ENCODE results near the gene ATG4C. TPM values are rescaled to one million over a fixed set of nuclear protein-coding genes. Genes with fewer than 3 reads are reported as not detected.

Gene ATG4C
- total RNA-seq, 1 experiment from 2014 or later = 3.7 TPM

GRCh38 chr1:62903982-62904855, 120.3 kb downstream of the ATG4C start:
- no peak for DNase-seq (ENCODE audit: low spot score)

- DNase-seq (ENCODE audit: low spot score) = no peak
Observed at GRCh38 chr1:62904856-62905225, 120.9 kb downstream of the ATG4C start.

DNA sequence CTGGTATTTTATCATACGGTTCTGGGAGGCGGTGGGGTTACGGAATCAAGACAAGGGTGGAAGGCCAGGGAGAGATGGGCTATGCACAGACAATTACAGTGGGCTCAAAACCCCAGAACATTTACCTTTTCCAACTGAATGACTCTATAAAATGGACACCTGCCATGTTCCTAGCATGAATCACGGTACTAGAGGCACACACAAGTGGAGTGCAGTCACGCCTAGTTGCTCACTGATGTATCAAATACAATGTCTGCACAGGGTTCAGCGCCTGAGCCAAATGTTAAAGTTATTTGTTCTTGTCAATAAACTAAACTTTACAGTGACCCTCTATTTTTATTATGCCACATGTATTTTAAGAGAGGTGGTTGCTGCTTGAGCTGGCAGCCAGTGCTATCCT, 121.4 kb downstream of the ATG4C start:
- DNase-seq (ENCODE audit: low spot score) = no peak

- no peak for DNase-seq (ENCODE audit: low spot score)
Observed at GRCh38 chr1:62905872-62906271, 121.9 kb downstream of the ATG4C start.

DNA sequence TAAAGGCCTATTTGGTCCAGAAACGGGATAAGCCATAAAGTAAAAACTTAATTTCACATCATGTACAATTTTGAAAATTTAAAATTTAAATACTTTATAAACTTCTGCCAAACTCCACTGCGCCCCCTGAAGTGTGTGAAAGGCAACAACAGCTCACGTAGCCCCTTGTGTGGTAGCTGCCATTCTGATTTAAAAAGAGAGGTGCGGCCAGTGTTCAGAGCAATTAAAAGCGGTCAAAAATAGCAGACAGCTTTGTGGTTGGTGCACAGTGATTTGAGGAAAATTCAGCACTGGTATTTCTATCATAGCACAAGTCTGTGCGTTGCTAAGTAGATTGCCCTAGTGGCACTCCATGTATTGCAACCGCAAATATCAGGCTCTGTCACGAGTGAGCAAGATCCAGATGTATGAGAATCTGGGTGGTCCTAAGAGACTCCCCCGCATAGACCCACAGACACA, 122.5 kb downstream of the ATG4C start:
- DNase-seq (ENCODE audit: low spot score) = no peak

DNA sequence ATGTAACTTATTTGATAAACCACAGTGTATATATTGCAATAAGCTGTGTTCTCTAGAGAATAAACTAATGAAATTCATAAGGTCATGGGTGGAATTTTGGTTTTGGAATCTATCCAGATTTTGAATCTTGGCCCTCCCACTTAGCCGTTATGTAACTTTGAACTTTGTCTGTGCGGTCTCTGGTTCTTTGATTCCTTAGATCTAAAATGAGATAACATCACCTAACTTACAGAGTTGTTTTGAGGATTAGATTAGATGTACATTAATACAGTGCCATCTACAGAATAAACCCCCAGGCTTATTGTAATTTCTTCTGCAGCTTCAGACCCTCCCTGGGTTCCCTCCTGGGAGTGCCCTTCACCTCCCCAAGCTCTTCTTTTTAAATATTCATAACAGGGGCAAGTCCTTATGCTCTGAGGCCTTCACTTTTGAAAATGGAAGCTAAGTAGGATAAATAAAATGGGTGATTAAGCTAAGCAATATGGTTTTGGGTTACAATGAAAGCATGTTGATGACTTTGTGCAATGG, 124.3 kb downstream of the ATG4C start:
- DNase-seq (ENCODE audit: low spot score) = no peak

DNA sequence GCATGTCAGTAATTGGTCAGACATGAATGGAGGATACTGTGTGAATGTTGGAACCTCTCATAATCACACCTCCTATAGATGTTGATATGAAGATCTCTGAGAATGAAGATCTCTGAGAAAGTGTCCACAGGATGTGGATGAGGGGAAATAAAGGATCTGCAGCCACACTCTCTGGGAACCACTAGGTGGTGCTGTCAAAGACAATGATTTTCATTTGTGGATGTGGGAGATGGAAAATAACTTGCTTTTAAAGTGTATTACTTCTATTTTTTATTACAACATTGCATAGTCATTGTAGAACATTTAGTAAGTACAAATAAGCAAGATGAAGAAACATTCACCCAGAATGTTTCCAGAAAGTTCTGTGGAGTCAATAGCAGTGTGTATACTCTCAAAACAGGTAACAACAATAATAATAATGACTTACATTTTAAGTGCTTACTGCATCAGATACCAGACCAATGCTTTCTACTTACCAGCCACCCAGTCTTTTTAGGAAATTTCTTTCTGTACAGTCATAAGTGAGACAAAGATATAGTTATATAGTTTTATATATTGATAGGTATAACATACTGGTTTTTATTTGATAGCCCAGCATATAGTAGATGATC, 128.2 kb downstream of the ATG4C start:
- DNase-seq (ENCODE audit: low spot score) = peak; percentile 27

Other genes starting within 250 kb of the ATG4C start
- gene ANGPTL3, start 186.6 kb upstream of the ATG4C start, total RNA-seq (2014; rRNA removed; shearing (Covaris generic)) = not detected in 2 replicates
- gene DOCK7, start 95.7 kb upstream of the ATG4C start, total RNA-seq (2014; rRNA removed; shearing (Covaris generic)) = 10.5 and 14.5 TPM in 2 replicates